ENCODE data around the gene CDH13. TPM values are rescaled to one million over a fixed set of nuclear protein-coding genes. Genes with fewer than 3 reads are reported as not detected.

Gene CDH13
- total RNA-seq, 1 donor from 2014 or later: not detected

- CTCF ChIA-PET: no interaction called here
- intact Hi-C loops (cut with micrococcal nuclease): no loop called here
These were observed 1098.5 kb downstream of the CDH13 start for GRCh38 chr16:83725313-83725712.

GRCh38 chr16:83727018-83727417 is 1100.2 kb downstream of the CDH13 start:
- Mint-ChIP-seq H3K4me3 (no peak overlapping the region), H3K4me1 (no peaks in the 10 kb centered on the region), H3K27me3 (peaks cover 5% of the 10 kb centered on the region), H3K9me3 (peaks cover 16% of the 10 kb centered on the region), H3K27ac (no peak overlapping the region), H3K36me3 (ENCODE audit: low read depth) (no peaks in the 10 kb centered on the region)
- intact Hi-C loops (cut with micrococcal nuclease): no loop called here
- no peak for TF ChIP-seq CTCF (IDR thresholded peaks at IDR 0.05)
- ChIA-PET POLR2A (no interaction called here), CTCF (no interaction called here)
- DNase-seq: no peak
- ATAC-seq (ENCODE audit: low read depth): no peak

More at GRCh38 chr16:83725313-83725712, 1098.5 kb downstream of the CDH13 start:
- Mint-ChIP-seq H3K4me3 (no peak overlapping the region), H3K4me1 (no peaks in the 10 kb centered on the region), H3K27ac (no peak overlapping the region), H3K9me3 (peaks cover 7% of the 10 kb centered on the region), H3K27me3 (peaks cover 2% of the 10 kb centered on the region), H3K36me3 (ENCODE audit: low read depth) (no peaks in the 10 kb centered on the region)
- no peak for TF ChIP-seq CTCF (IDR thresholded peaks at IDR 0.05)
- POLR2A ChIA-PET: no interaction called here
- DNase-seq: no peak
- no peak for ATAC-seq (ENCODE audit: low read depth)

- intact Hi-C loops (cut with micrococcal nuclease): no loop called here
- H3K9me3 Mint-ChIP-seq: peaks cover 16% of the 10 kb centered on the region
- no peaks in the 10 kb centered on the region for H3K4me1 Mint-ChIP-seq
- ATAC-seq (ENCODE audit: low read depth) (no peak), DNase-seq (no peak)
- H3K27me3 Mint-ChIP-seq: peaks cover 8% of the 10 kb centered on the region
- H3K4me3 Mint-ChIP-seq: no peak overlapping the region
- ChIA-PET POLR2A (no interaction called here), CTCF (no interaction called here)
- H3K36me3 Mint-ChIP-seq (ENCODE audit: low read depth): no peaks in the 10 kb centered on the region
- H3K27ac Mint-ChIP-seq: no peak overlapping the region
- no peak for TF ChIP-seq CTCF (IDR thresholded peaks at IDR 0.05)
These were observed 1101.1 kb downstream of the CDH13 start for GRCh38 chr16:83727751-83728352.

- Mint-ChIP-seq H3K9me3 (peaks cover 16% of the 10 kb centered on the region), H3K36me3 (ENCODE audit: low read depth) (no peaks in the 10 kb centered on the region), H3K27ac (no peak overlapping the region), H3K4me3 (no peak overlapping the region), H3K27me3 (peaks cover 8% of the 10 kb centered on the region), H3K4me1 (no peaks in the 10 kb centered on the region)
- intact Hi-C loops (cut with micrococcal nuclease): no loop called here
- ChIA-PET CTCF (no interaction called here), POLR2A (no interaction called here)
- DNase-seq (no peak), ATAC-seq (ENCODE audit: low read depth) (no peak)
- TF ChIP-seq CTCF (IDR thresholded peaks at IDR 0.05): no peak
These were observed 1101.7 kb downstream of the CDH13 start for GRCh38 chr16:83728492-83728891.

- H3K27ac Mint-ChIP-seq: no peak overlapping the region
These were observed 1104.0 kb downstream of the CDH13 start for GRCh38 chr16:83730812-83731211.

More at GRCh38 chr16:83730812-83731211, 1104.0 kb downstream of the CDH13 start:
- Mint-ChIP-seq H3K9me3 (peaks cover 21% of the 10 kb centered on the region), H3K4me1 (no peaks in the 10 kb centered on the region), H3K4me3 (no peak overlapping the region), H3K36me3 (ENCODE audit: low read depth) (no peaks in the 10 kb centered on the region), H3K27me3 (peaks cover 8% of the 10 kb centered on the region)
- DNase-seq: no peak
- ATAC-seq (ENCODE audit: low read depth): no peak
- no peak for TF ChIP-seq CTCF (IDR thresholded peaks at IDR 0.05)
- ChIA-PET POLR2A (no interaction called here), CTCF (interaction anchor here (0.8 to 1.0 kb wide), 2 partner anchors 84 to 942 kb away, joined by 3 read pairs; no protein-coding TSS in a partner anchor)
- intact Hi-C loops (cut with micrococcal nuclease): no loop called here

Data from activated B cell treated with CpG ODN at 0.5 μM for 24 hours (primary cell).